Panc1 (cell line): ENCODE results near the gene FNIP2.

Source experiments
- CTCF ChIP-seq: fragments of 450-650 bp; IDR thresholded peaks from 2 replicates; pipeline ENCODE4 v1.5.1; 2017; ENCODE audit warnings: mild to moderate bottlenecking
- POLR2AphosphoS5 ChIP-seq: IDR thresholded peaks from 2 replicates; pipeline ENCODE4 v1.6.1; 2012; ENCODE audit warnings: mild to moderate bottlenecking, low read depth, low read length, moderate library complexity
- REST ChIP-seq, 2 experiments: IDR thresholded peaks; 2 replicates each; pipeline ENCODE4 v1.6.1; 2011 to 2012; ENCODE audit warnings: low read depth in 2 of 2, control low read depth in 1 of 2, low read length in 1 of 2, mild to moderate bottlenecking in 1 of 2, moderate library complexity in 1 of 2; ENCODE audit not compliant: insufficient read depth in 1 of 2
- SIN3A ChIP-seq: IDR thresholded peaks from 2 replicates; pipeline ENCODE4 v1.6.1; 2012; ENCODE audit warnings: low read depth, mild to moderate bottlenecking, low read length, moderate library complexity, borderline replicate concordance; ENCODE audit not compliant: insufficient read depth
- TCF7L2 ChIP-seq: IDR thresholded peaks from 2 replicates; pipeline ENCODE4 v1.6.1; 2011; ENCODE audit warnings: mild to moderate bottlenecking, low read depth, low read length, inconsistent platforms

- TF ChIP-seq CTCF, result no peak
- TF ChIP-seq TCF7L2, result no peak
- no peak for TF ChIP-seq POLR2AphosphoS5
- TF ChIP-seq REST (IDR thresholded peaks at IDR 0.05; ENCODE audit: insufficient read depth in 1 of 2, low read depth in 2 of 2, low read length in 1 of 2), result no peak
- no peak for TF ChIP-seq SIN3A
Observed at GRCh38 chr4:158847535-158847934, 78.7 kb downstream of the FNIP2 start.
